SU-DHL-6 (cell line): ENCODE results near the gene ADGRF3.
A peak's percentile ranks its signal among the peaks of the same experiment; 100 is the strongest.
"Not testable (repeated sequence)": the region's sequence is repeated elsewhere in the genome, so short reads cannot be mapped to it uniquely, and the experiment has no call there.

ENCODE experiments used
- H2AFZ ChIP-seq: fragments of 200-600 bp; sonication (generic); 2 replicates; pipeline ENCODE4 v1.6.1; 2014; ENCODE audit warnings: low read depth, mild to moderate bottlenecking, moderate library complexity, mixed read lengths, antibody characterized with exemption, low read length; ENCODE audit not compliant: severe bottlenecking
- H3F3A ChIP-seq: fragments of 200-600 bp; shearing (Covaris generic); 2 replicates; pipeline ENCODE4 v1.6.0; 2016; ENCODE audit warnings: antibody characterized with exemption, mild to moderate bottlenecking; ENCODE audit not compliant: insufficient read depth
- H3K27ac ChIP-seq: fragments of 200-600 bp; sonication (generic); 2 replicates; pipeline ENCODE4 v1.5.1; 2016; ENCODE audit warnings: low read depth, mild to moderate bottlenecking, low read length, moderate library complexity, mixed read lengths
- H3K27me3 ChIP-seq: fragments of 200-600 bp; sonication (generic), shearing (Covaris generic); 2 replicates; pipeline ENCODE4 v1.6.0; 2014; ENCODE audit warnings: mild to moderate bottlenecking, low read length
- H3K36me3 ChIP-seq: fragments of 200-600 bp; sonication (generic); 2 replicates; pipeline ENCODE4 v1.6.1; 2014; ENCODE audit warnings: mild to moderate bottlenecking, low read length, mixed read lengths
- H3K4me2 ChIP-seq: fragments of 300-600, 200-600 bp; shearing (Covaris generic), sonication (generic); 2 replicates; pipeline ENCODE4 v1.6.0; 2014; ENCODE audit warnings: low read length, low read depth, mild to moderate bottlenecking; ENCODE audit not compliant: poor library complexity, severe bottlenecking
- H3K4me3 ChIP-seq: fragments of 200-600 bp; sonication (generic); 2 replicates; pipeline ENCODE4 v1.5.1; 2014; ENCODE audit warnings: antibody characterized with exemption, low read length, mild to moderate bottlenecking, mixed read lengths; ENCODE audit not compliant: insufficient read depth, poor library complexity, severe bottlenecking
- H3K79me2 ChIP-seq: fragments of 200-600 bp; sonication (generic); 2 replicates; pipeline ENCODE4 v1.6.1; 2014; ENCODE audit warnings: mild to moderate bottlenecking, low read length, moderate library complexity; ENCODE audit not compliant: insufficient read depth
- H3K9ac ChIP-seq: fragments of 200-600 bp; sonication (generic); 2 replicates; pipeline ENCODE4 v1.7.0; 2014; ENCODE audit warnings: mild to moderate bottlenecking, low read length
- H3K9me2 ChIP-seq: fragments of 200-600 bp; sonication (generic); replicated peaks from 2 replicates; pipeline ENCODE4 v1.6.1; 2014; ENCODE audit warnings: low read length; ENCODE audit not compliant: insufficient read depth
- H3K9me3 ChIP-seq: fragments of 200-600 bp; sonication (generic); 2 replicates; pipeline ENCODE4 v1.6.1; 2014; ENCODE audit warnings: low read length, mixed read lengths; ENCODE audit not compliant: insufficient read depth
- H4K20me1 ChIP-seq: fragments of 200-600 bp; sonication (generic); 2 replicates; pipeline ENCODE4 v1.6.1; 2014; ENCODE audit warnings: low read depth, mild to moderate bottlenecking, antibody characterized with exemption, low read length, moderate library complexity, mixed read lengths
- EZH2phosphoT487 ChIP-seq: fragments of 200-600 bp; sonication (generic), shearing (Covaris generic); conservative IDR thresholded peaks from 2 replicates; pipeline ENCODE4 v1.6.1; 2018; ENCODE audit warnings: mild to moderate bottlenecking, antibody characterized with exemption, low read length, moderate library complexity, mixed read lengths
- TF ChIP-seq, protein P1 (sequence below): fragments of 200-600 bp; sonication (generic); IDR thresholded peaks from one replicate; pipeline ENCODE4 v1.5.1; 2017; ENCODE audit warnings: antibody characterized with exemption, mild to moderate bottlenecking, low read length, moderate library complexity; ENCODE audit not compliant: insufficient read depth, poor library complexity, severe bottlenecking

Gene ADGRF3

DNA sequence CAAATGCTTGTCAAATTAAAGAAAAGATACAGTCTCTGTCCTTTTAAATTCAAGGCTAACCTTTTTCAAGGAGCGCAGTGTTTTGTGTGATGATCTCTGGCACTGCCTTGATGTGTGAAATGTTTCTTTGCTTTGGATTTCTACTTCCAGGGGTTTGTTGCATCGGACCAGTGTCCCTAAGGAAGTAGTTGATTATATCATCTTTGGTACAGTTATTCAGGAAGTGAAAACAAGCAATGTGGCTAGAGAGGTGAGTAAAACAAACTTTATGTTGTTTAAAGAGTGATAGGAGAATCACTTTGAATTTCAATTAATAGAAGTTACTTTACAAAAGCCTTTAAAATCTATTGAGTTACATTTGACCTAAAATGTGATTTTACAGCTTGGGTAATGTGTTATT, 73.1 kb downstream of the ADGRF3 start:
- Histone ChIP-seq H3K36me3 (0 out of 2 replicates have a peak, but pooled peaks cover 5% of the 10 kb centered on the region), H3K4me3 (no peak overlapping the region), H3K79me2 (no peaks in the 10 kb centered on the region), H3K9me3 (no peaks in the 10 kb centered on the region), H3K27me3 (no peaks in the 10 kb centered on the region), H3K4me2 (no peak overlapping the region), H3F3A (0 out of 2 replicates have a peak, but pooled peaks cover 16% of the 10 kb centered on the region), H3K9ac (no peak overlapping the region), H3K27ac (no peak overlapping the region), H4K20me1 (no peaks in the 10 kb centered on the region), H2AFZ (no peak overlapping the region), H3K9me2 (no peaks in the 10 kb centered on the region)
- TF ChIP-seq EZH2phosphoT487: no peak
- TF ChIP-seq, protein P1, sequence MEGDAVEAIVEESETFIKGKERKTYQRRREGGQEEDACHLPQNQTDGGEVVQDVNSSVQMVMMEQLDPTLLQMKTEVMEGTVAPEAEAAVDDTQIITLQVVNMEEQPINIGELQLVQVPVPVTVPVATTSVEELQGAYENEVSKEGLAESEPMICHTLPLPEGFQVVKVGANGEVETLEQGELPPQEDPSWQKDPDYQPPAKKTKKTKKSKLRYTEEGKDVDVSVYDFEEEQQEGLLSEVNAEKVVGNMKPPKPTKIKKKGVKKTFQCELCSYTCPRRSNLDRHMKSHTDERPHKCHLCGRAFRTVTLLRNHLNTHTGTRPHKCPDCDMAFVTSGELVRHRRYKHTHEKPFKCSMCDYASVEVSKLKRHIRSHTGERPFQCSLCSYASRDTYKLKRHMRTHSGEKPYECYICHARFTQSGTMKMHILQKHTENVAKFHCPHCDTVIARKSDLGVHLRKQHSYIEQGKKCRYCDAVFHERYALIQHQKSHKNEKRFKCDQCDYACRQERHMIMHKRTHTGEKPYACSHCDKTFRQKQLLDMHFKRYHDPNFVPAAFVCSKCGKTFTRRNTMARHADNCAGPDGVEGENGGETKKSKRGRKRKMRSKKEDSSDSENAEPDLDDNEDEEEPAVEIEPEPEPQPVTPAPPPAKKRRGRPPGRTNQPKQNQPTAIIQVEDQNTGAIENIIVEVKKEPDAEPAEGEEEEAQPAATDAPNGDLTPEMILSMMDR: no peak

DNA sequence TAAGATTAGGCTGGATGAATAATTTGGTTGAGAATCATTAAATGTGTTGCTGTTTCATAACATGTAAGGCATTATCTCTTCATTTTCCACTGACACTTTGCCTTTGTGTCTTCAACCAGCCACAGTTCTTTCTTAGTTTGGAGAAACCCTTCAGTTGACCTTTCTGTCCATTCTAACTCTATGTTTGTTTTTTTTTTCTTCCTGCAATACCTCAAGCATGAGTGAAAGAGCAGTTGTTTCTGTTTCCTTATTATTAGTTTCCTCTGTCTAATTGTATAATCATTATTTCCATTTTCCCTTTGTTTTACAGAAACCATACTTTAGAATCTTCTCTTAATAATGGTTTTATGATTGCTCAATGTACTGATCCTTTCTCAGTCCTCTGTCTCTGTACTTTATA, 76.2 kb downstream of the ADGRF3 start:
- TF ChIP-seq EZH2phosphoT487: no peak
- TF ChIP-seq, protein P1: no peak
- peak overlapping the region; percentile 60 for H3K27ac ChIP-seq
- H3K9ac ChIP-seq: peak overlapping the region; percentile 16; the same call in 1 of the 2 replicates
- H3K27me3 ChIP-seq: no peaks in the 10 kb centered on the region
- H3K9me3 ChIP-seq: no peaks in the 10 kb centered on the region
- peak overlapping the region; percentile 47 for H3K4me2 ChIP-seq
- no peaks in the 10 kb centered on the region for H4K20me1 ChIP-seq
- H3K4me3 ChIP-seq: peak overlapping the region; percentile 9
- 0 out of 2 replicates have a peak, but pooled peaks cover 5% of the 10 kb centered on the region for H3K36me3 ChIP-seq
- H3K79me2 ChIP-seq: no peaks in the 10 kb centered on the region
- H3F3A ChIP-seq: 0 out of 2 replicates have a peak, but pooled peaks cover 23% of the 10 kb centered on the region
- H2AFZ ChIP-seq: no peak overlapping the region
- no peaks in the 10 kb centered on the region for H3K9me2 ChIP-seq

DNA sequence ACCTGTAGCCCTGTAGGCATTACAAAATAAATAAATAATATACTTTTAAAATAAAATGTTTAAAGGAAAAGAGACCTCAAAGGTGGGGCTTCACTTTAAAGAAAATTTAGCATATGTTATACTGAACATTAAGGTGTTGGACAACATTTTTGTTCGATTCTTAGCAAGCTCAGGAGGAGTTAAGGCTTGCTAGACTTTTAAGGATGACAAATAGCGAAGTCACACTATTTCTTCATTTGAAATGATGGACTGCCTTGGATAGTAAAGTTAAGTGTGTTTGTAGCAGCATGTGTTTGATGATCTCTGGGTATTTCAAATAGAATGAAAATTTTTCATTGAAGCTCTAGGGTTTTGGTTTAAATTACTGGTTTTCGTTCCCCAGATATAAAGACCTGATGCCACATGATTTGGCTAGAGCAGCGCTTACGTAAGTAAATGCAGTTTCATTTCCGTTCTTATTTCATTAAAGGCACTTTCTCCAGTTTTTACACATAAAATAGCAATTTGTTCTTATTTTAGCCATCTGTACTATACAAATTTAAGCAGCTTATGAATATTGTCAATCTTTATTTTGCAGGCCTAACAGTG, 76.9 kb downstream of the ADGRF3 start:
- H3K36me3 ChIP-seq: 0 out of 2 replicates have a peak, but pooled peaks cover 5% of the 10 kb centered on the region
- TF ChIP-seq, protein P1: no peak
- no peak for TF ChIP-seq EZH2phosphoT487
- peak overlapping the region; percentile 16; the same call in 1 of the 2 replicates for H3K9ac ChIP-seq
- H3K9me2 ChIP-seq: no peaks in the 10 kb centered on the region
- 0 out of 2 replicates have a peak, but pooled peaks cover 23% of the 10 kb centered on the region for H3F3A ChIP-seq
- H3K4me3 ChIP-seq: peak overlapping the region; percentile 9
- H4K20me1 ChIP-seq: no peaks in the 10 kb centered on the region
- H3K27me3 ChIP-seq: no peaks in the 10 kb centered on the region
- H3K4me2 ChIP-seq: peak overlapping the region; percentile 47
- no peaks in the 10 kb centered on the region for H3K9me3 ChIP-seq
- peak overlapping the region; percentile 60 for H3K27ac ChIP-seq
- no peak overlapping the region for H2AFZ ChIP-seq
- no peaks in the 10 kb centered on the region for H3K79me2 ChIP-seq

DNA sequence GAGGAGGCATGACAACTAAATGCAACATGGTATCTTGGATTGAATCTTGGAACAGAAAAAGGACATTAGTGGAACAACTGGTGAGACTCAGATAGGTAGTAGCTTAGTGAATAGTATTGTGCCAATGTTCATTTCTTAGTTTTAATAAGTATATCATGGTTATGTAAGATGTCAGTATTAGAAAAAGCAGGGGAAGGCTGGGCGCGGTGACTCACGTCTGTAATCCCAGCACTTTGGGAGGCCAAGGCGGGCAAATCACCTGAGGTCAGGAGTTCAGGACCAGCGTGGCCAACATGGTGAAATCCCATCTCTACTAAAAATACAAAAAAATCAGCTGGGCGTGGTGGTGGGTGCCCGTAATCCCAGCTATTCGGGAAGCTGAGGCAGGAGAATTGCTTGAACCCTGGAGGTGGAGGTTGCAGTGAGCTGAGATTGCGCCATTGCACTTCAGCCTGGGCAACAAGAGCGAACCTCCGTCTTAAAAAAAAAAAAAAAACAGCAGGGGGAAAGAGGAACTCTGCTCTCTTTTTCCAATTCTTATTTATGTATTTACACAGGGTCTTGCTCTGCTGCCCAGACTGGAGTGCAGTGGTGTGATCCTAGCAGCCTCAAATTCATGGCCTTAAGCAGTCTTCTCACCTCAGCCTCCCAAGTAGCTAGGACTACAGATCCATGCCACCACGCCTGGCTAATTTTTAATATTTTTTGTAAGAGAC, 77.8 kb downstream of the ADGRF3 start:
- peak overlapping the region; percentile 47 for H3K4me2 ChIP-seq
- H4K20me1 ChIP-seq, H3K79me2 ChIP-seq, H3K9ac ChIP-seq, H2AFZ ChIP-seq, H3K9me3 ChIP-seq, H3K9me2 ChIP-seq, H3K36me3 ChIP-seq, H3K4me3 ChIP-seq, H3K27me3 ChIP-seq: not testable (repeated sequence)
- peak overlapping the region; percentile 60; the same call in 1 of the 2 replicates for H3K27ac ChIP-seq
- H3F3A ChIP-seq: 0 out of 2 replicates have a peak, but pooled peaks cover 20% of the 10 kb centered on the region
